OCI-LY3 (cell line): ENCODE measurements around the gene ZFAND4.

Source experiments
- H2AFZ ChIP-seq: fragments of 200-600, 300-600 bp; shearing (Covaris generic); 2 replicates; pipeline ENCODE4 v1.6.0; 2014; ENCODE audit warnings: antibody characterized with exemption, low read depth, low read length
- H3K27ac ChIP-seq: fragments of 200-600, 300-600 bp; sonication (generic); 2 replicates; pipeline ENCODE4 v1.5.1; 2014; ENCODE audit warnings: mild to moderate bottlenecking, low read length, moderate library complexity, mixed read lengths
- H3K27me3 ChIP-seq: fragments of 200-600, 300-600 bp; sonication (generic); 2 replicates; pipeline ENCODE4 v1.6.1; 2014; ENCODE audit warnings: low read depth, low read length, mixed read lengths
- H3K36me3 ChIP-seq: fragments of 200-600, 300-600 bp; sonication (generic); replicated peaks from 2 replicates; pipeline ENCODE3; 2014; ENCODE audit warnings: low read depth, low read length, mixed read lengths
- H3K4me1 ChIP-seq: fragments of 300-600, 200-600 bp; sonication (generic); 2 replicates; pipeline ENCODE4 v1.6.1; 2014; ENCODE audit warnings: low read length, mixed read lengths
- H3K4me2 ChIP-seq: fragments of 200-600, 300-600 bp; sonication (generic); 2 replicates; pipeline ENCODE4 v1.6.1; 2014; ENCODE audit warnings: low read length, mixed read lengths
- H3K4me3 ChIP-seq: fragments of 300-600, 200-600 bp; sonication (generic); 2 replicates; pipeline ENCODE4 v1.5.1; 2014; ENCODE audit warnings: antibody characterized with exemption, mild to moderate bottlenecking, low read length, moderate library complexity
- H3K79me2 ChIP-seq: fragments of 300-600, 200-600 bp; shearing (Covaris generic); 2 replicates; pipeline ENCODE4 v1.6.1; 2014; ENCODE audit warnings: mild to moderate bottlenecking, low read length, mixed read lengths
- H3K9ac ChIP-seq: fragments of 300-600, 200-600 bp; shearing (Covaris generic); 2 replicates; pipeline ENCODE4 v1.6.0; 2014; ENCODE audit warnings: mild to moderate bottlenecking, low read length, moderate library complexity
- H3K9me3 ChIP-seq: fragments of 200-600, 300-600 bp; shearing (Covaris generic); 2 replicates; pipeline ENCODE4 v1.6.1; 2014; ENCODE audit warnings: low read length, mixed read lengths; ENCODE audit not compliant: insufficient read depth
- H4K20me1 ChIP-seq: fragments of 200-600, 300-600 bp; sonication (generic); 2 replicates; pipeline ENCODE4 v1.6.1; 2016; ENCODE audit warnings: low read length, mixed read lengths; ENCODE audit not compliant: insufficient read depth
- CTCF ChIP-seq: fragments of 200-600, 300-600 bp; sonication (generic); IDR thresholded peaks from 2 replicates; pipeline ENCODE4 v1.5.1; 2014; ENCODE audit warnings: antibody characterized with exemption, low read length, low read depth
- EZH2phosphoT487 ChIP-seq: fragments of 200-600 bp; shearing (Covaris generic); IDR thresholded peaks from 2 replicates; pipeline ENCODE4 v1.6.1; 2018; ENCODE audit warnings: antibody characterized with exemption, mixed run types, low read depth

Gene ZFAND4

GRCh38 chr10:45652511-45652910 is 20.1 kb downstream of the ZFAND4 start:
- H3K4me2 ChIP-seq, result no peak overlapping the region
- no peaks in the 10 kb centered on the region for H4K20me1 ChIP-seq
- H3K4me3 ChIP-seq, result no peak overlapping the region
- H2AFZ ChIP-seq, result no peak overlapping the region
- no peaks in the 10 kb centered on the region for H3K4me1 ChIP-seq
- no peaks in the 10 kb centered on the region for H3K9me3 ChIP-seq
- no peak overlapping the region for H3K27ac ChIP-seq
- TF ChIP-seq EZH2phosphoT487 (no peak), CTCF (no peak)
- H3K79me2 ChIP-seq, result no peaks in the 10 kb centered on the region
- H3K9ac ChIP-seq, result no peak overlapping the region
- no peaks in the 10 kb centered on the region for H3K27me3 ChIP-seq
- H3K36me3 ChIP-seq, result no peaks in the 10 kb centered on the region

GRCh38 chr10:45649296-45649695 is 23.3 kb downstream of the ZFAND4 start:
- H3K36me3 ChIP-seq, result no peaks in the 10 kb centered on the region
- no peaks in the 10 kb centered on the region for H3K9me3 ChIP-seq
- TF ChIP-seq CTCF (no peak), EZH2phosphoT487 (no peak)
- H3K4me2 ChIP-seq, result no peak overlapping the region
- no peaks in the 10 kb centered on the region for H4K20me1 ChIP-seq
- H3K27me3 ChIP-seq, result no peaks in the 10 kb centered on the region
- no peak overlapping the region for H3K4me3 ChIP-seq
- no peak overlapping the region for H2AFZ ChIP-seq
- H3K9ac ChIP-seq, result no peak overlapping the region
- no peaks in the 10 kb centered on the region for H3K4me1 ChIP-seq
- H3K79me2 ChIP-seq, result no peaks in the 10 kb centered on the region
- no peak overlapping the region for H3K27ac ChIP-seq

GRCh38 chr10:45647118-45647517 is 25.5 kb downstream of the ZFAND4 start:
- no peak overlapping the region for H3K4me2 ChIP-seq
- H3K79me2 ChIP-seq, result no peaks in the 10 kb centered on the region
- H3K27me3 ChIP-seq, result no peaks in the 10 kb centered on the region
- no peak overlapping the region for H3K4me3 ChIP-seq
- no peak overlapping the region for H2AFZ ChIP-seq
- no peak for TF ChIP-seq EZH2phosphoT487
- TF ChIP-seq CTCF, result no peak
- H3K27ac ChIP-seq, result no peak overlapping the region
- H4K20me1 ChIP-seq, result no peaks in the 10 kb centered on the region
- no peak overlapping the region for H3K9ac ChIP-seq
- no peaks in the 10 kb centered on the region for H3K9me3 ChIP-seq
- no peaks in the 10 kb centered on the region for H3K4me1 ChIP-seq
- no peaks in the 10 kb centered on the region for H3K36me3 ChIP-seq

GRCh38 chr10:45646384-45647050 is 26.1 kb downstream of the ZFAND4 start:
- H3K4me1 ChIP-seq, result no peaks in the 10 kb centered on the region

More at GRCh38 chr10:45646384-45647050, 26.1 kb downstream of the ZFAND4 start:
- Histone ChIP-seq H3K4me2 (no peak overlapping the region), H2AFZ (no peak overlapping the region), H3K4me3 (no peak overlapping the region), H3K27ac (no peak overlapping the region), H3K79me2 (no peaks in the 10 kb centered on the region), H3K27me3 (no peaks in the 10 kb centered on the region), H4K20me1 (no peaks in the 10 kb centered on the region), H3K36me3 (no peaks in the 10 kb centered on the region), H3K9ac (no peak overlapping the region), H3K9me3 (no peaks in the 10 kb centered on the region)
- TF ChIP-seq CTCF, result no peak
- no peak for TF ChIP-seq EZH2phosphoT487
